ENCODE data around the gene TIMM13.
A peak's percentile ranks its signal among the peaks of the same experiment; 100 is the strongest.
"Not testable (repeated sequence)": the region's sequence is repeated elsewhere in the genome, so short reads cannot be mapped to it uniquely, and the experiment has no call there.

Gene TIMM13

GRCh38 chr19:2427429-2428320, at the start of gene TIMM13:
TSS of gene TIMM13 (minus strand) at chr19:2427586. CDS start at chr19:2427533, 53 bp downstream.
- DNase-seq (ENCODE audit: low read depth), result peak; percentile 95

DNA sequence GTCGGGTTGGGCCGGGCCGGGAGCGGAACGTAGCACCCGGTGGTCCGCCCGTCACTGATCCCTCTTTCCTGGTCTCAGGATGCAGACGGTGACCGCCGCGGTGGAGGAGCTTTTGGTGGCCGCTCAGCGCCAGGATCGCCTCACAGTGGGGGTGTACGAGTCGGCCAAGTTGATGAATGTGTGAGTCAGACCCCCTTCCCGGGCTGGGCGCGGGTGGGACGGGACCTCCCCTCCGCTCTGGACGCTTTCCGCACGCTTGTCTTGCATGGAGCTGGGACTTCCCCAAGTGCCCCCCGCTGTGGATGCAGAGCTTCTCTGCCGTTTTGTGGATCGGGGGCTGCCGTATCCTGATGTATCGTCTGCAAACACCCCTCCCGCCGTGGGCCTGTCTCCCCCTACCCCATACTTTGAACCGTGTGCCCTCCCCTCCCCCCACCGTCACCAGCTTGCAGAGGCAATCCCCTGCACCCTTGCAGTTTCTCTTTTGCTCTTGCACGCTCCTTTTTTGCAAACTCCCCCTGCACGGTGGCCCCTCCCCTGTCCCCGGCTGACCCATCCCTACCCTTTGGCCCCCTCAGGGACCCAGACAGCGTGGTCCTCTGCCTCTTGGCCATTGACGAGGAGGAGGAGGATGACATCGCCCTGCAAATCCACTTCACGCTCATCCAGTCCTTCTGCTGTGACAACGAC, 49.2 kb upstream of the TIMM13 start:
- peak; percentile 60 for DNase-seq (ENCODE audit: low read depth)

DNA sequence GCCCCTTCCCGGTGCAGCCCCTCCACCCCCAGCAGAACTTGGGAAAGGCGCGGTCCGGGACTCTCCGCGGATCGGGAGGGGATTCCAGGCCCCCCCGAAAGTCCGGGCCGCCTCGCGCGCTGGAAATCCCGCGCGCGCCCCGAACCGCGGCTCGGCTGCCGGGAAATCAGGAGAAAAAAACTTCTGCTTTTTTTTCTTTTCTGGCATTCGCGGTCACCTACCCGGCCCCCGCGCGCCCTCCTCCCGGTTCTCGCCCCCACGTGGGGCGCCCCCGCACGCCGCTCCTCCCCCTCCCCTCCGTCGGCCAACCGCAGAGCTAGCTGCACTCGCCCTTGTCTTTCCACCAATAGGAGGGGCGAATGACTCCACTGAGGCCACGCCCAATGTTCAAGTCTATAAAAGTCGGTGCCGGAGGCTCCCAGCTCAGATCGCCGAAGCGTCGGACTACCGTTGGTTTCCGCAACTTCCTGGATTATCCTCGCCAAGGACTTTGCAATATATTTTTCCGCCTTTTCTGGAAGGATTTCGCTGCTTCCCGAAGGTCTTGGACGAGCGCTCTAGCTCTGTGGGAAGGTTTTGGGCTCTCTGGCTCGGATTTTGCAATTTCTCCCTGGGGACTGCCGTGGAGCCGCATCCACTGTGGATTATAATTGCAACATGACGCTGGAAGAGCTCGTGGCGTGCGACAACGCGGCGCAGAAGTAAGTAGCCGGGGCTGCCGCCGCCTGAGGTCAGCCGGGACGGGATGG, 48.5 kb upstream of the TIMM13 start, which contains the start of gene GADD45B:
TSS of gene GADD45B (plus strand) at position 426 of the 749 bp plus-strand sequence. CDS start at position 658, 232 bp downstream.
- peak; percentile 94 for DNase-seq (ENCODE audit: low read depth)

DNA sequence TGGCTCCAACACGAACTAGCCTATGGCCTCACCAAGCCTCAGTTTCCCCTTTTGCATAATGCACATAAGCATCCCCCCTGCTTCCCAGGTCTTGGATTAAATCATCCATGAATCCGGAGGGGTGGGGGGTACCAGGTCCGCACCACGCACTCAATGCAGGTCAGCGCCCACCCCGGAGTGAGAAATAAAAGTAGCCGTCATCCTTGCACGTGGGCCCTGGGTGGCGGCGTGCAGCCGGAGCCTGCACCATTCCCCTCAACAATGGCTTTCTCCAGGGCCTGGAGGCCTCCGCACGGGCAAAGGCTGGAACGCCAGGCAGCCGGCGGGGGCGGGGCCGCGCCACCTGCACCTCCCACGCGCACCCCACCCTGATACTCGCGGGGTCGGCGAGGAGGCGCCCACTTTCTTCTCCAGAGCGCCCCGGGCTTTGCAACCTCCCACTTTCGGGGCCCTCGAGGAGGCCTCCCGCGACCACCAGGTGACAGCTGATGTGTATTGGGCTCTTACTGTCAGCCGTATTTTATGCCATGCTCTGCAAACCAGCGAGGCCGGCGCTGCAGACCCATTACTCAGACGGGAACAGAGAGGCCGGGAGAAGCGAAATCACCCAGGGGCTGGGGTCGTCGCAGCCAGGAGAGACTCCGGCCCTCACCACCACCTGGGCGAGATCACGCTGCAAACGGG, 47.8 kb upstream of the TIMM13 start:
- DNase-seq (ENCODE audit: low read depth), result peak; percentile 47

DNA sequence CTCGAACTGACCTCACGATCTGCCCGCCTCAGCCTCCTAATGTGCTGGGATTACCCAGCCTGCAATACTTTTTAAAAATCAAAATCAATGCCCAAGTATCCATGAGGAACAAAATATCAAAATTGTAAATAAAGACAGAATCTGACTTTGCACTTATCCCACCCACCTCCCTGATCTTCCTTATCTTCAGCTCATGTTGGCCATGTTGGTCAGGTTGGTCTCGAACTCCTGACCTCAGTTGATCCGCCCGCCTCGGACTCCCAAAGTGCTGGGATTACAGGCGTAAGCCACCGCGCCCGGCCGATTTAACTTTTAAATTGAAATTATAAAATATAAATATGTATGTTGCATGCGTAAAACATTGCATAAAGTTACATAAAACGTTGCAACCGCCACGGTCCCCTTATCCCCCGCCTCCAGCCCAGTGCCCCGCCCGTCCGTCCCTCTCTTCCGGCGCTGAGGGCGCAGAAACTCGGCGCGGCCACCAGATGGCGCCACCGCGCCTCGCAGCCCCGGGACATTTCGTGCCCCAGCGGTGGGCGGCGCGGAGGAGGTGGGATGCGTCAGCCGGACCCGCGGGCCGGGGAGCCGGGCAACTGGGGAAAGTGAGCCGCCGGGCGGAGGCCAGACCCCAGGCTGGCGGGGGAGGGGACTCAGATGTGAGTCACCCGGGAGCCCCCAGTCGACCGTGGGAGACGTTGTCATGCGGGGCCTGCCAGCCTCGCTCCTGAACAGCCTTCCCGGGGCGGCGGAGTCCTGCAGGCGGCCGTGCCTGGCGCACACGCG, 47.0 kb upstream of the TIMM13 start:
- DNase-seq (ENCODE audit: low read depth), result peak; percentile 90

DNA sequence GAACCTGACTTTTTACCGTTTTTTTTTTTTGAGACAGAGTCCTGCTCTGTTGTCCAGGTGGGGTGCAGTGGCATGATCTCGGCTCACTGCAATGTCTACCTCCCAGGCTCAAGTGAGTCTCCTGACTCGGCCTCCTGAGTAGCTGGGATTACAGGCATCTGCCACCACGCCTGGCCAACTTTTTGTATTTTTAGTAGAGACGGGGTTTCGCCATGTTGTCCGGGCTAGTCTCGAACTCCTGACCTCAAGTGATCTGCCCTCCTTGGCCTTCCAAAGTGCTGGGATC, 42.5 kb upstream of the TIMM13 start:
- DNase-seq (ENCODE audit: low read depth), result not testable (repeated sequence)

DNA sequence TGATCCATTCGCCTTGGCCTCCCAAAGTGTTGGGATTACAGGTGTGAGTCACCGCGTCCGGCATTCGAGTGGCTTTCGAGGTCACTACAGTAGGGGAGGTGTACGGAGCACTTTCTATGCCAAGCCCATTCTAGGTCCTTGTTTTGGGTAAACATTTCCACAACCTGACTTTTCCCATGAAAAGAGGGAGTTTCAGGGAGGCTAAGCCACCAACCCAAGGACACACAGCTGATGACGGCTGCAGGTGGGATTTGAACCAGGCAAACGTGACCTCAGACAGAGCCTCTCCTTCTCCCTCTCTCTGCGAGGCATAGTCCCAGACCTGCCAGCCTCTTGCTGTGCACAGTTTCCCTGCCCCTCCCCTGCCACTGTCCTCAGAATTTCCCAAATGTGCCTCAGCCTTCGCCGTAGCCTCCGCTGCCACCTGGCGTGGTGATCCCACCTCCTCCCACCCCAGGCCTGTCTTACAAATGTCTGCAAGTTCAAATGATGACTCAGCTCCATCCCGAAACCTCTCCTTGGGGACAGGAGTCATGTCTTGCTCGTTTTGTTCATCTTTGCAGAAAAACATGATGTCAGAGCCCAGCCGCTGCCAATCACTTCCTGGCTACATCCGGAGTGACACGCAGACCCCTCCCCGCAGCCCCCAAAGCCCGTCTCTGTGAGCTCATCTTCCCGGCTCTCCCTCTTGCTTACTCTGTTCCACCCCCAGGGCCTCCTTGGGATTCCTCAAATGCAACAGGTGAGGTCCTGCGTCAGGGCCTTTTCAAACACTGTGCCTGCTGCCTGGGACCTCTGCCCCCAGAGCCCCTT, 41.9 kb upstream of the TIMM13 start:
- DNase-seq (ENCODE audit: low read depth), result no peak

- no peak for DNase-seq (ENCODE audit: low read depth)
Observed at GRCh38 chr19:2468596-2468995, 41.2 kb upstream of the TIMM13 start.

DNA sequence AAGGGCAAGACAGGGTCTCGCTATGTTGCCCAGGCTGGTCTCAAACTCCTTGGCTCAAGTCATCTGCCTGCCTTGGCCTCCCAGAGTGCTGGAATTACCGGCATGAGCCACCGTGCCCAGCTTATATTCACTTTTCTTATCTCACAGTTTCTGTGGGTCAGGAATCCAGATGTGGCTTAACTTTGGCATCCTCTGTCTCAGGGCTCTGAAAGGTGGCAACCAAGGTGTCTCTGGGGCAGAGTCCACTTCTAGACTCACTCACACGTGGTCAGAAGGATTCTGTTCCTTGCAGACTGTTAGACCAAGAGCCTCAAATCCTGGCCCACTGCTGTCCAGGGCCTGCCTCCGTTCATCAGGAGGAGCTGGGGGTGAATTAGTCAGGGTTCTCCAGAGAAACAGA, 37.0 kb upstream of the TIMM13 start:
- no peak for DNase-seq (ENCODE audit: low read depth)

DNA sequence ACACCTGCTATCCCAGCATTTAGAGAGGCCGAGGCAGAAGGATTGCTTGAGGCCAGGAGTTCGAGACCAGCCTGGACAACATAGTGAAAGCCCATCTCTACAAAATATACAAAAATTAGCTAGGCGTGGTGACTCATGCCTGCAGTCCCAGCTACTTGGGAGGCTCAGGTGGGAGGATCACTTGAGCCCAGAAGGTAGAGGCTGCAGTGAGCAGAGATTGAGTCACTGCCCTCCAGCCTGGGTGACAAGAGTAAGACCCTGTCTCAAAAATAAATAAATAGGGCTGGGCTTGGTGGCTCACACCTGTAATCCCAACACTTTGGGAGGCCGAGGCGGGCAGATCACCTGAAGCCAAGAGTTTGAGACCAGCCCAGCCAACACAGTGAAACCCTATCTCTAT, 36.3 kb upstream of the TIMM13 start:
- DNase-seq (ENCODE audit: low read depth), result not testable (repeated sequence)

GRCh38 chr19:2462635-2463421, 35.4 kb upstream of the TIMM13 start:
- no peak for DNase-seq (ENCODE audit: low read depth)

DNA sequence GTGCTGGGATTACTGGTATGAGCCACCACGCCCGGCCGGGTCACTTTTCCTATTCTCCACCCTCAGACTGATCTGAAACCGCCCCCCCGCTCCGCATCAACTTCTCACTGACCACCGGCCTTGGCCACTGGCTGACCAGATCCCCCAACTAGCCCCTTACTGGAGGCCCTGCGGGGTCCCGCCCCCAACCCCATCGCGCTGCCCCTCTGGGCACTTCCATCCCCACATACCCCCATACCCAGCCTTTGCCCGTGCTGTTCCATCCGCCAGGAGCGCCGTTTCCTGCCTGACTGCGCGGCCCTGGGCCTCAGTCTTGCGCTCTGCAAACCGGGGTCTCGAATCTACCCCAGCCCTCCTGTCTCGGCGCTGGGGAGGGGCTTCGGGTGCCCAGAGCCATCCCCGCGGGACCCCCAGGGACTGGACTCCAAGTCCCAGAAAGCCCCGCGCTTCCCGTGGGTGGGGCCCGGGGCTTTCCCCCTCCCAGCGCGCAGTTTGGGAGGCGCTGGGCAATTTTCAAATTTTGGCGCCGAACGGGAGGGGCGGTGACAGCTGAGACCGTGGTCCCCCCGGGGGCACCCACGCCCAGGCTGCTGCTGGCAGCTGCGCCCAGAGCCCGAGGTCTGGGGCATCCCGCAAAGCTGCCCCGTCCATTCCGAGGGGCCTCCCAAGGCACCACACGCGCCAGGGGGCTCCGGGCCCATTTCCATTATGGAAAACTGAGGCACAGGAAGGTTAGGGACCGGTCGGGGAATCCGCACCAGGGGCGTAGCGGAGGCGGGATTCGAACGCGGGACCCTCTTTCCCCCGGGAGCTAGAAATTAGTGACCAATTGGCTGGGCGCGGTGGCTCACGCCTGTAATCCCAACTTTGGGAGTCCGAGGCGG, 34.6 kb upstream of the TIMM13 start:
- DNase-seq (ENCODE audit: low read depth), result peak; percentile 47

- no peak for DNase-seq (ENCODE audit: low read depth)
Observed at GRCh38 chr19:2460245-2460644, 32.9 kb upstream of the TIMM13 start.

DNA sequence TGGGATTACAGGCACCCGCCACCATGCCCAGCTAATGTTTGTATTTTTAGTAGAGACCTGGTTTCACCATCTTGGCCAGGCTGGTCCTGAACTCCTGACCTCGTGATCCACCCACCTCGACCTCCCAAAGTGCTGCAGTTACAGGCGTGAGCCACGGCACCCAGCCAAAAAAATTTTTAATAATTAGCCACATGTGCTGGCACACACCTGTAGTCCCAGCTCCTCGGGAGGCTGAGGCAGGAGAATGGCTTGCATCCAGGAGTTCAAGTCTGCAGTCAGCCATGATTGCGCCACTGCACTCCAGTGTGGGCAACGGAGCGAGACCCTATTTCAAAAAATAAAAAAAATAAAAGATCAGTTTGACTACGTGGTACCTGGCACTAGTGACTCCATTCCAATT, 31.4 kb upstream of the TIMM13 start:
- DNase-seq (ENCODE audit: low read depth), result not testable (repeated sequence)

DNA sequence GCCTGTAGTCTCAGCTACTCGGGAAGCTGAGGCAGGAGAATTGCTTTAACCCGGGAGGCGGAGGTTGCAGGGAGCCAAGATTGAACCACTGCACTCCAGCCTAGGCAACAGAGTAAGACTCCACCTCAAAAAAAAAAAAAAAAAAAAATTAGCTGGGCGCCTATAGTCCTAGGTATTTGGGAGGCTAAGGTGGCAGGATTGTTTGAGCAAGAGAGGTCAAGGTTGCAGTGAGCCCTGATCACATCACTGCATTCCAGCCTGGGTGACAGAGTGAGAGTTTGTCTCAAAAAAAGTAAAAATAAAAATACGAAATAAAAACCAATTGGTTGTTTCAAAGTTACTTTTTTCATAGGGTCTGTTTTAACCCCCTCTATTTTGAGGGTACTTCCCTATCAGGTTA, 30.7 kb upstream of the TIMM13 start:
- DNase-seq (ENCODE audit: low read depth), result no peak

GRCh38 chr19:2457394-2458037, 30.1 kb upstream of the TIMM13 start:
- no peak for DNase-seq (ENCODE audit: low read depth)

- DNase-seq (ENCODE audit: low read depth), result peak; percentile 39
Observed at GRCh38 chr19:2455851-2456570, 28.6 kb upstream of the TIMM13 start.

All from activated T-helper 9 cell treated with anti-CD3 and anti-CD28 coated beads, Interleukin-2, amount 50 U/mL, for 16 hours (primary cell).